GM06990 (cell line): ENCODE measurements around the gene PRKD1.

ENCODE experiments used
- DNase-seq: peaks from one replicate; pipeline ENCODE4 v3.0.0-alpha.2; 2011; ENCODE audit not compliant: insufficient read length; ENCODE audit errors: extremely low read depth
- H3K27me3 ChIP-seq: replicated peaks from 2 replicates; pipeline ENCODE4 v1.6.0; 2011; ENCODE audit warnings: low read length; ENCODE audit not compliant: control insufficient read depth, insufficient read depth
- H3K36me3 ChIP-seq: 2 replicates; pipeline ENCODE4 v1.5.1; 2011; ENCODE audit warnings: low read length; ENCODE audit not compliant: control insufficient read depth, insufficient read depth
- H3K4me3 ChIP-seq: replicated peaks from 2 replicates; pipeline ENCODE4 v1.5.1; 2011; ENCODE audit warnings: low read depth, mild to moderate bottlenecking, control low read depth, low read length
- CTCF ChIP-seq: IDR thresholded peaks from 2 replicates; pipeline ENCODE4 v1.5.1; 2011; ENCODE audit warnings: low read length, control low read depth, mild to moderate bottlenecking, inconsistent platforms; ENCODE audit not compliant: insufficient read depth, poor library complexity, severe bottlenecking

PRKD1 gene

GRCh38 chr14:29911810-29912209 is 15.8 kb downstream of the PRKD1 start:
- no peaks in the 10 kb centered on the region for H3K36me3 ChIP-seq
- H3K4me3 ChIP-seq: no peak overlapping the region
- TF ChIP-seq CTCF: no peak
- DNase-seq: no peak
- no peaks in the 10 kb centered on the region for H3K27me3 ChIP-seq

GRCh38 chr14:29908652-29909577 is 18.7 kb downstream of the PRKD1 start:
- no peaks in the 10 kb centered on the region for H3K36me3 ChIP-seq
- H3K4me3 ChIP-seq: no peak overlapping the region
- no peak for TF ChIP-seq CTCF
- no peaks in the 10 kb centered on the region for H3K27me3 ChIP-seq
- no peak for DNase-seq

GRCh38 chr14:29906256-29906870 is 21.3 kb downstream of the PRKD1 start:
- no peak for TF ChIP-seq CTCF
- H3K27me3 ChIP-seq: no peaks in the 10 kb centered on the region
- no peaks in the 10 kb centered on the region for H3K36me3 ChIP-seq
- DNase-seq: no peak
- no peak overlapping the region for H3K4me3 ChIP-seq

- Histone ChIP-seq H3K27me3 (no peaks in the 10 kb centered on the region), H3K4me3 (no peak overlapping the region), H3K36me3 (no peaks in the 10 kb centered on the region)
- no peak for TF ChIP-seq CTCF
- no peak for DNase-seq
Measured at GRCh38 chr14:29905543-29905942, 22.1 kb downstream of the PRKD1 start.

GRCh38 chr14:29900609-29901350 is 26.9 kb downstream of the PRKD1 start:
- no peak for DNase-seq
- H3K36me3 ChIP-seq: no peaks in the 10 kb centered on the region

More at GRCh38 chr14:29900609-29901350, 26.9 kb downstream of the PRKD1 start:
- Histone ChIP-seq H3K4me3 (no peak overlapping the region), H3K27me3 (no peaks in the 10 kb centered on the region)
- TF ChIP-seq CTCF: no peak
